Nucleus accumbens (tissue), 56 donors: Measurements from ENCODE around the gene RANBP3.

Experiments used
- DNase-seq, 56 donors: peaks; one replicate each; lab custom pipeline; 2025; lab: John Stamatoyannopoulos, UW

The RANBP3 gene

GRCh38 chr19:5910638-5910907, 67.4 kb downstream of the RANBP3 start:
- no peak for DNase-seq

- no peak for DNase-seq
These were observed 69.0 kb downstream of the RANBP3 start for GRCh38 chr19:5908773-5909442.

- DNase-seq = peak in 7 of 56 donors; percentile 6 to 53 (median 19)
These were observed 70.7 kb downstream of the RANBP3 start for GRCh38 chr19:5907241-5907640.

GRCh38 chr19:5905114-5905778, 72.7 kb downstream of the RANBP3 start:
- no peak for DNase-seq

- DNase-seq = peak; percentile 96 to 100 (median 100)
These were observed 73.4 kb downstream of the RANBP3 start, which contains the start of gene VMAC for GRCh38 chr19:5904352-5905113. Gene VMAC (plus strand): TSS chr19:5904872. CDS start chr19:5904891, 19 bp downstream.

- peak in 55 of 56 donors; percentile 91 to 100 (median 98) for DNase-seq
These were observed 74.2 kb downstream of the RANBP3 start, which contains the start of gene NDUFA11 for GRCh38 chr19:5903624-5904351. Gene NDUFA11 (minus strand): TSS chr19:5903790. CDS start chr19:5903708, 82 bp downstream.

- peak in 4 of 56 donors; percentile 50 to 60 (median 53) for DNase-seq
These were observed 74.8 kb downstream of the RANBP3 start for GRCh38 chr19:5903056-5903623.

- no peak for DNase-seq
These were observed 77.0 kb downstream of the RANBP3 start for GRCh38 chr19:5900976-5901375.

- DNase-seq = no peak
These were observed 78.0 kb downstream of the RANBP3 start for GRCh38 chr19:5899728-5900526.

GRCh38 chr19:5897189-5897969, 80.6 kb downstream of the RANBP3 start:
- DNase-seq = no peak

- DNase-seq = no peak
These were observed 81.4 kb downstream of the RANBP3 start for GRCh38 chr19:5896365-5897076.

GRCh38 chr19:5895890-5896289, 82.0 kb downstream of the RANBP3 start:
- DNase-seq = no peak

GRCh38 chr19:5895409-5895808, 82.5 kb downstream of the RANBP3 start:
- no peak for DNase-seq

GRCh38 chr19:5894704-5895349, 83.1 kb downstream of the RANBP3 start:
- DNase-seq = no peak

GRCh38 chr19:5893907-5894703, 83.8 kb downstream of the RANBP3 start:
- DNase-seq = no peak

GRCh38 chr19:5893296-5893903, 84.5 kb downstream of the RANBP3 start:
- no peak for DNase-seq
